HepG2 (cell line): Measurements from ENCODE around the gene TSPAN7. TPM values are rescaled to one million over a fixed set of nuclear protein-coding genes. Genes with fewer than 3 reads are reported as not detected.

Experiments used
- ATAC-seq: fragments of 200-7000 bp; cut with Tn5 transposase; 3 replicates; pipeline ENCODE4 v1.9.1; 2020; ENCODE audit warnings: mild to moderate bottlenecking, moderate library complexity
- BruUV-seq: library from RNA; stranded (reverse); fragments of 400-500 nt; replicated peaks from 2 replicates; lab custom pipeline; 2021; lab: Mats Ljungman, UMichigan
- CTCF ChIA-PET: fragments of 300-600 bp; formaldehyde crosslinking; extraction: SDS; loops from one replicate; lab custom pipeline; 2021; ENCODE audit warnings: low total read pairs, inconsistent platforms, low intra/inter-chr PET ratio; lab: Yijun Ruan, JAX
- POLR2A ChIA-PET: fragments of 350-600 bp; sonication (Branson Sonifier 250); formaldehyde crosslinking; loops from one replicate; lab custom pipeline; 2020; ENCODE audit warnings: antibody characterized with exemption, inconsistent platforms; lab: Yijun Ruan, JAX
- DNase-seq: peaks from one replicate; pipeline ENCODE4 v3.0.0-alpha.2; 2015; ENCODE audit warnings: low spot score
- FAIRE-seq: peaks from 3 replicates; lab custom pipeline; 2011; peaks lifted over from hg19 to GRCh38; lab: Jason Lieb, UNC
- H2AFZ ChIP-seq: one replicate; pipeline ENCODE4 v1.6.1; 2011; ENCODE audit warnings: low read length, inconsistent platforms
- H3K27ac ChIP-seq: fragments of 300-600 bp; 3 replicates; pipeline ENCODE4 v1.8.0; 2011; ENCODE audit warnings: mixed run types, mild to moderate bottlenecking, mixed read lengths, low read length, inconsistent platforms; ENCODE audit not compliant: insufficient read depth; ENCODE audit errors: extremely low read length
- H3K27me3 ChIP-seq, 2 experiments: fragments of 200-600 bp in 1 of 2; 2 replicates in 1 of 2; 3 replicates in 1 of 2; pipeline versions ENCODE4 v1.6.0 to v1.8.0; 2011; ENCODE audit warnings: low read length in 2 of 2, mild to moderate bottlenecking in 2 of 2, moderate library complexity in 2 of 2, inconsistent platforms in 1 of 2; ENCODE audit not compliant: insufficient read depth in 2 of 2, control insufficient read depth in 1 of 2
- H3K36me3 ChIP-seq, 2 experiments: fragments of 200-600 bp in 1 of 2; replicated peaks in 1 of 2; 2 replicates in 1 of 2; 3 replicates in 1 of 2; pipeline versions ENCODE4 v1.5.1 to v1.8.0; 2011; ENCODE audit warnings: low read length in 2 of 2, inconsistent platforms in 1 of 2; ENCODE audit not compliant: insufficient read depth in 2 of 2, control insufficient read depth in 1 of 2
- H3K4me1 ChIP-seq: 2 replicates; pipeline ENCODE4 v1.5.1; 2012; ENCODE audit warnings: low read length, inconsistent platforms; ENCODE audit not compliant: insufficient read depth
- H3K4me2 ChIP-seq: 2 replicates; pipeline ENCODE4 v1.6.0; 2011; ENCODE audit warnings: low read depth, low read length, inconsistent platforms
- H3K4me3 ChIP-seq, 3 experiments: fragments of 200-600 bp in 1 of 3; sonication (generic), shearing (Covaris generic) in 1 of 3; replicated peaks in 1 of 3; 2 replicates each; pipeline ENCODE4 v1.5.1; 2011 to 2016; ENCODE audit warnings: low read length in 3 of 3, inconsistent platforms in 2 of 3, low read depth in 2 of 3, mild to moderate bottlenecking in 2 of 3, control low read depth in 1 of 3, mixed read lengths in 1 of 3; ENCODE audit not compliant: insufficient read depth in 1 of 3
- H3K79me2 ChIP-seq: one replicate; pipeline ENCODE4 v1.6.1; 2011; ENCODE audit warnings: low read length, inconsistent platforms; ENCODE audit not compliant: insufficient read depth
- H3K9ac ChIP-seq: 2 replicates; pipeline ENCODE4 v1.6.0; 2011; ENCODE audit warnings: mild to moderate bottlenecking, low read depth, low read length, inconsistent platforms; ENCODE audit not compliant: insufficient read depth
- H3K9me3 ChIP-seq: 2 replicates; pipeline ENCODE4 v1.5.1; 2012; ENCODE audit warnings: mild to moderate bottlenecking, low read length
- H4K20me1 ChIP-seq: 2 replicates; pipeline ENCODE4 v1.6.0; 2011; ENCODE audit warnings: inconsistent platforms, mild to moderate bottlenecking, low read length, moderate library complexity; ENCODE audit not compliant: insufficient read depth
- AKAP8 ChIP-seq: sonication (generic); formaldehyde crosslinking; IDR thresholded peaks from 2 replicates; pipeline ENCODE4 v1.5.1; 2020; ENCODE audit warnings: mild to moderate bottlenecking, missing genetic modification reagents
- BHLHE40 ChIP-seq: IDR thresholded peaks from 2 replicates; pipeline ENCODE4 v1.6.1; 2011; ENCODE audit warnings: low read length, improper control_type of control experiment
- HES4 ChIP-seq: sonication (generic); formaldehyde crosslinking; IDR thresholded peaks from 2 replicates; pipeline ENCODE4 v1.9.0; 2021; ENCODE audit warnings: mild to moderate bottlenecking, missing genetic modification reagents, borderline replicate concordance
- ZNF234 ChIP-seq: sonication (generic); formaldehyde crosslinking; conservative IDR thresholded peaks from 2 replicates; pipeline ENCODE4 v1.5.1; 2020; ENCODE audit warnings: mild to moderate bottlenecking, missing genetic modification reagents
- ZNF382 ChIP-seq: sonication (generic); formaldehyde crosslinking; IDR thresholded peaks from 2 replicates; pipeline ENCODE4 v1.5.0; 2020; ENCODE audit warnings: missing genetic modification reagents, mild to moderate bottlenecking, borderline replicate concordance
- ZNF569 ChIP-seq: sonication (generic); formaldehyde crosslinking; IDR thresholded peaks from 2 replicates; pipeline ENCODE4 v1.5.0; 2020; ENCODE audit warnings: mild to moderate bottlenecking, missing genetic modification reagents, moderate library complexity, borderline replicate concordance
- ZSCAN9 ChIP-seq: IDR thresholded peaks from 2 replicates; pipeline ENCODE4 v1.6.1; 2016; ENCODE audit warnings: borderline replicate concordance
- WGBS: methylation state at CpG from one replicate; pipeline ENCODE4 v1.1.6; 2017; ENCODE audit warnings: low lambda C conversion rate; 5-methylcytosine and 5-hydroxymethylcytosine counted together
- in situ Hi-C: cut with HindIII; loops from 2 replicates; pipeline ENCODE4 v1.10.0; 2017; ENCODE audit warnings: low pct_unique_long_range_greater_than_20kb; ENCODE audit not compliant: extremely low pct_ligation_motif_present
- intact Hi-C: fragments of 100-400 bp; cut with micrococcal nuclease; formaldehyde crosslinking; loops from one replicate; pipeline ENCODE4 v1.10.0; 2022; ENCODE audit not compliant: unreplicated experiment
- polyA plus RNA-seq, 8 experiments: library from polyadenylated mRNA; depleted of rRNA in 3 of 8; stranded (reverse) in 7 of 8; unstranded in 1 of 8; fragments of >200 nt; fragmentation: Illumina TruSeq in 4 of 8; extraction: Trizol in 4 of 8; gene quantifications; 2 replicates each; pipeline versions ENCODE4 v1.2.1 to v1.2.3, GENCODE V29; 2011 to 2016; ENCODE audit warnings: low read depth in 4 of 8, missing spikeins in 1 of 8, mixed read lengths in 1 of 8; ENCODE audit not compliant: insufficient read depth in 1 of 8
- total RNA-seq, 5 experiments: library from RNA; depleted of rRNA; stranded (reverse); fragments of >200 nt; fragmentation: Illumina TruSeq; extraction: Trizol; gene quantifications; 2 replicates each; pipeline ENCODE4 v1.2.3, GENCODE V29; 2016; ENCODE audit warnings: low read depth in 1 of 5

Gene TSPAN7
- total and polyA plus RNA-seq, 2 of the 13 experiments (the other 11 are each of a cell fraction or from before 2014, with no cell fraction given) = 21.4 to 47.1 TPM

DNA sequence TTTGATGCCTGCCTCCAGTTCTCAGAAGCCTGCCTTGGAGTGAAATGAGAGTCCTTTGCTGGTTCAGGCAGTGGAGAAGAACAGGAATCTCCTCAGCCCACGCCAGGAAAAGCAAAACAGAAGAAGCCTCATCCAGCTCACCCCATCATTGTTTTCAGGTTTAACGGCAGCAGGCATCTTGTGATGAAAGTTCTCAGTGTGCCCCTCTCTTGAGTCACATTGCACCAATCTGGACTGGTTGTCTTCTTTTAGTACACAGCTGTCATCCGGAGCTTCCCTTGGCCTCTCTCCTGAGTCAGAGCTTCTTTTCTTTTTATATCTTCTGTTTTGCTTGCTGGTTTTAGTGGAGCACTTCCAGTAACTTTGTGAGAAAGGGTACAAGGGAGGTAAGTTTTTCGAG is 50.9 kb downstream of the TSPAN7 start:
- Histone ChIP-seq H3K36me3 (no peaks in the 10 kb centered on the region), H3K4me1 (no peaks in the 10 kb centered on the region), H3K9ac (no peak overlapping the region), H3K9me3 (no peaks in the 10 kb centered on the region), H3K27ac (no peak overlapping the region), H3K4me2 (no peak overlapping the region), H2AFZ (no peak overlapping the region), H4K20me1 (no peaks in the 10 kb centered on the region), H3K79me2 (no peaks in the 10 kb centered on the region), H3K27me3 (no peaks in the 10 kb centered on the region), H3K4me3 (no peak overlapping the region)
- ChIA-PET POLR2A (no interaction called here), CTCF (no interaction called here)
- DNase-seq = no peak
- TF ChIP-seq HES4 (CRISPR knock-in tag) (no peak), BHLHE40 (no peak), AKAP8 (no peak), ZSCAN9 (no peak)
- no peak for ATAC-seq
- BruUV-seq = no TSS peak
- intact Hi-C loops = no loop called here
- FAIRE-seq = no peak
- WGBS = 89% methylated on average over 3 of the region's 4 CpGs
- in situ Hi-C loops = no loop called here

GRCh38 chrX:38614485-38614884 is 53.1 kb downstream of the TSPAN7 start:
- 100% methylated on average over 1 of the region's 2 CpGs for WGBS
- CTCF ChIA-PET = no interaction called here
- Histone ChIP-seq H3K4me2 (no peak overlapping the region), H3K4me1 (no peaks in the 10 kb centered on the region), H3K79me2 (no peaks in the 10 kb centered on the region), H2AFZ (no peak overlapping the region)
- POLR2A ChIA-PET = no interaction called here
- TF ChIP-seq ZNF382 (CRISPR knock-in tag) = no peak
- TF ChIP-seq ZNF569 (CRISPR knock-in tag) = no peak
- no peak for TF ChIP-seq ZNF234 (CRISPR knock-in tag)
- TF ChIP-seq, all 625 proteins: peak for 0
- ATAC-seq (no peak), FAIRE-seq (no peak), DNase-seq (no peak)
- H3K4me3 ChIP-seq = no peak overlapping the region
- in situ Hi-C loops (no loop called here), intact Hi-C loops (no loop called here)
- H3K27ac ChIP-seq = no peak overlapping the region
- no TSS peak for BruUV-seq
- no peaks in the 10 kb centered on the region for H3K27me3 ChIP-seq
- no peaks in the 10 kb centered on the region for H3K36me3 ChIP-seq
- H3K9me3 ChIP-seq = no peaks in the 10 kb centered on the region
- H4K20me1 ChIP-seq = no peaks in the 10 kb centered on the region
- H3K9ac ChIP-seq = no peak overlapping the region
